VCaP (cell line): ENCODE measurements around the gene RECK.

Experiments used
- H3K27ac ChIP-seq: fragments of 450-650 bp; 2 replicates; pipeline ENCODE4 v1.5.1; 2017
- TF ChIP-seq, protein P1 (sequence below): fragments of 450-650 bp; conservative IDR thresholded peaks from 2 replicates; pipeline ENCODE4 v1.5.1; 2017; ENCODE audit warnings: mild to moderate bottlenecking, moderate library complexity

The RECK gene

DNA sequence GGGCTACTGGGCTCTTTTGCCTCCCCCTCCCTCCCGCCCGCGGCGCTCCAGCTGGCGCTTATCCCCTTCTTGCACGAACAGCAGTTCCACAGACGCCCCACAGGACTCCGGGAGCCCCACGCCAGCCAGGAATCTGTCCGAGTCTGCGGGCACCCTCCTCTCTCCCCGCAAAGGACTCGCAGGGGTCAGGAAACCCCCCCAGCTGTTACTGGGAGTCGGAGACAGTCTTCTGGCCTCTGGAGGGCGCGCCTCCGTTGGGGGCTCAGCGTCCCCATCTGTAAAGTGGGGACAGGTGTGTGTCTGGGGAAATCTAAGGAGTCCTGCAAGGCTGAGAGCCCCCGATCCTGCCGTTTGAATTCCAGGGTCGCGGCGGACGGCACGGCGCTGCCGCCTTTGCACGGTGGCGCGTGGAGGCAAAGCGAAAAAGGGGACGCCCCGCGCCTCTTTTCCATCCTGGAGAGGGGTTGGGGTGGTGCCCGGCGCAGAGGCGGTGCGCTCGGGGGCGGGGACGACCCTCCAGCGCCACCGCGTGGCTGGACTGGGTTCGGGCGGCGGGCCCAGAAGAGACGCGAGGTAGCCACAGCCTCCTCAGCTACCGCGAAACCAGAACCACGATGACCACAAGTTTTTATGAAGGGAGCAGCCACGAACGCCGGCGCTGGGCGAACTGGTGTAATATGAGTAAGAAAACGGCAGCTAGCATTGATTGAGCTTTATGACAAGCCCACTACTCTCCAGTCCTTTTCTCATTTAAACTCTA, 129.6 kb downstream of the RECK start:
- TF ChIP-seq, protein P1, sequence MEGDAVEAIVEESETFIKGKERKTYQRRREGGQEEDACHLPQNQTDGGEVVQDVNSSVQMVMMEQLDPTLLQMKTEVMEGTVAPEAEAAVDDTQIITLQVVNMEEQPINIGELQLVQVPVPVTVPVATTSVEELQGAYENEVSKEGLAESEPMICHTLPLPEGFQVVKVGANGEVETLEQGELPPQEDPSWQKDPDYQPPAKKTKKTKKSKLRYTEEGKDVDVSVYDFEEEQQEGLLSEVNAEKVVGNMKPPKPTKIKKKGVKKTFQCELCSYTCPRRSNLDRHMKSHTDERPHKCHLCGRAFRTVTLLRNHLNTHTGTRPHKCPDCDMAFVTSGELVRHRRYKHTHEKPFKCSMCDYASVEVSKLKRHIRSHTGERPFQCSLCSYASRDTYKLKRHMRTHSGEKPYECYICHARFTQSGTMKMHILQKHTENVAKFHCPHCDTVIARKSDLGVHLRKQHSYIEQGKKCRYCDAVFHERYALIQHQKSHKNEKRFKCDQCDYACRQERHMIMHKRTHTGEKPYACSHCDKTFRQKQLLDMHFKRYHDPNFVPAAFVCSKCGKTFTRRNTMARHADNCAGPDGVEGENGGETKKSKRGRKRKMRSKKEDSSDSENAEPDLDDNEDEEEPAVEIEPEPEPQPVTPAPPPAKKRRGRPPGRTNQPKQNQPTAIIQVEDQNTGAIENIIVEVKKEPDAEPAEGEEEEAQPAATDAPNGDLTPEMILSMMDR = peak; percentile 99
- H3K27ac ChIP-seq = no peak overlapping the region; the same call in 1 of the 2 replicates

DNA sequence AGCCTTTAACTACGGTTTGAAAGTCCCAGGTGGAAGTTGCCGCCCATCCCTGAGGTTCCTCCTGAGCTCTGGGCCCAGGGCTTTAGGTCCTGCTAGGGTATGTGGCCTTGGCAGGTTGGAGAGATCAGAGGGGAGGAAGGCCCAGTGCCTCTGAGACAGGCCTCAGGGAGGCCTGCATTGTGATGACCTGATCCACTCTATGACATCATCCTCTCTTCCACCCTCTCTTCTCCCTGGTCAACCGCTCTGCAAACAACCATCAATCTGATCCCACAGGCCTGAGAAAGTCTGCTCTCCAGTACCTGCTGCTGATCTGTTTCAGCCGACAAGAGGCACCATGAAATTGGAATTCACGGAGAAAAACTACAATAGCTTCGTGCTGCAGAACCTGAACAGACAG, 132.5 kb downstream of the RECK start, which contains the start of gene CCIN:
Gene CCIN (plus strand): TSS at position 223 of the 400 bp plus-strand sequence. CDS start 115 bp downstream, at position 338.
- TF ChIP-seq, protein P1 = no peak
- no peak within 1 kb of the TSS for H3K27ac ChIP-seq

DNA sequence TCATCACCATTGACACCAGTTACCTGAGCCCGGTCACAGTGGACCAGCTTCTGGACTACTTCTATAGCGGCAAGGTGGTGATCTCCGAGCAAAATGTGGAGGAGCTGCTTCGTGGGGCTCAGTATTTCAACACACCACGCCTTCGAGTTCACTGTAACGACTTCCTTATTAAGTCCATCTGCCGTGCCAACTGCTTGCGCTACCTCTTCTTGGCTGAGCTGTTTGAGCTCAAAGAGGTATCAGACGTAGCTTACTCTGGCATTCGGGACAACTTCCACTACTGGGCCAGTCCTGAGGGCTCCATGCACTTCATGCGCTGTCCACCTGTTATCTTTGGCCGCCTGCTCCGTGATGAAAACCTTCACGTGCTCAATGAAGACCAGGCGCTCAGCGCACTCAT, 133.0 kb downstream of the RECK start:
- no peak overlapping the region for H3K27ac ChIP-seq
- TF ChIP-seq, protein P1 = no peak

DNA sequence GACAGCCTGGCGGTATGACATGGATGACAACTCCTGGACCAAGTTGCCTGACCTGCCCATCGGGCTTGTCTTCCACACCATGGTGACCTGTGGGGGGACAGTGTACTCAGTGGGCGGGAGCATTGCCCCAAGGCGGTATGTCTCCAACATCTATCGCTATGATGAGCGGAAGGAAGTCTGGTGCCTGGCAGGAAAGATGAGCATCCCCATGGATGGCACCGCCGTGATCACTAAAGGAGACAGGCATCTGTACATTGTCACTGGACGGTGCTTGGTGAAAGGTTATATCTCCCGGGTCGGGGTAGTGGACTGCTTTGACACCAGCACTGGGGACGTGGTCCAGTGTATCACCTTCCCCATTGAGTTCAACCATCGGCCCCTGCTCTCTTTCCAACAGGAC, 133.8 kb downstream of the RECK start:
- no peak overlapping the region for H3K27ac ChIP-seq
- TF ChIP-seq, protein P1 = no peak

DNA sequence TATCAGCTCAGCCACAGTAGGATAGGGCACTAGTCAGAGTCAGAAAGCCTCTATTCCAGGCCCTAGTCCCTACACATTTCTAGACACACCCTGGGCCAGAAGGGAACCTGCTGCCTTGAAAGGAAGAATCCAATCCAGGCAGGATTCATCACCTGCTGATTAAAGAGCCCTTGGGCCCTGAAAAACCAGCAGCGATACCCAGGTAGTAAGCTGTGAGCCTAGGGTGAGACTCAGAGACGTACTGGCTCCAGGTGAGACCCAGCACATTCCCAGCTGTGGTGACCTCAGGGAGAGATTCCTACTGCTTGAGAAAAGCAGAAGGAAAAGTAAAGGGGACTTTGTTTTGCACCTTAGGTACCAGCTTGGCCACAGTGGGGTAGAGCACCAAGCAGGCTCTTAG, 137.1 kb downstream of the RECK start:
- no peak overlapping the region for H3K27ac ChIP-seq
- TF ChIP-seq, protein P1 = no peak
